Measurements from ENCODE around the gene C1QTNF6. TPM values are rescaled to one million over a fixed set of nuclear protein-coding genes. Genes with fewer than 3 reads are reported as not detected.

C1QTNF6 gene
- polyA plus RNA-seq, 1 donor: 18.6 TPM

- Histone ChIP-seq H3K4me3 (ENCODE audit: low read length) (no peak overlapping the region), H3K27ac (ENCODE audit: low read length) (no peak overlapping the region), H3K4me1 (ENCODE audit: control insufficient read depth, insufficient read depth, low read length) (peaks cover 18% of the 10 kb centered on the region), H3K9me3 (ENCODE audit: control insufficient read depth, low read depth, low read length) (no peaks in the 10 kb centered on the region), H3K27me3 (ENCODE audit: control insufficient read depth, insufficient read depth, low read length) (no peaks in the 10 kb centered on the region), H3K36me3 (ENCODE audit: control insufficient read depth, insufficient read depth, low read length) (no peaks in the 10 kb centered on the region)
- 100% methylated on average over 1 of the region's 17 CpGs for WGBS (ENCODE audit: insufficient coverage, low lambda C conversion rate)
- no peak for DNase-seq
Observed at GRCh38 chr22:37167176-37167980, 20.7 kb downstream of the C1QTNF6 start.

GRCh38 chr22:37166675-37167066, 21.4 kb downstream of the C1QTNF6 start:
- no peaks in the 10 kb centered on the region for H3K27me3 ChIP-seq (ENCODE audit: control insufficient read depth, insufficient read depth, low read length)
- WGBS (ENCODE audit: insufficient coverage, low lambda C conversion rate): no CpG with 5 or more reads among the region's 13 CpGs
- DNase-seq: peak; percentile 78
- H3K36me3 ChIP-seq (ENCODE audit: control insufficient read depth, insufficient read depth, low read length): no peaks in the 10 kb centered on the region
- no peaks in the 10 kb centered on the region for H3K9me3 ChIP-seq (ENCODE audit: control insufficient read depth, low read depth, low read length)
- H3K4me1 ChIP-seq (ENCODE audit: control insufficient read depth, insufficient read depth, low read length): peaks cover 22% of the 10 kb centered on the region
- no peak overlapping the region for H3K4me3 ChIP-seq (ENCODE audit: low read length)
- H3K27ac ChIP-seq (ENCODE audit: low read length): no peak overlapping the region

- H3K9me3 ChIP-seq (ENCODE audit: control insufficient read depth, low read depth, low read length): no peaks in the 10 kb centered on the region
- peaks cover 22% of the 10 kb centered on the region for H3K4me1 ChIP-seq (ENCODE audit: control insufficient read depth, insufficient read depth, low read length)
- no peak overlapping the region for H3K27ac ChIP-seq (ENCODE audit: low read length)
- DNase-seq: no peak
- WGBS (ENCODE audit: insufficient coverage, low lambda C conversion rate): no CpG with 5 or more reads among the region's 25 CpGs
- no peaks in the 10 kb centered on the region for H3K36me3 ChIP-seq (ENCODE audit: control insufficient read depth, insufficient read depth, low read length)
- no peak overlapping the region for H3K4me3 ChIP-seq (ENCODE audit: low read length)
- H3K27me3 ChIP-seq (ENCODE audit: control insufficient read depth, insufficient read depth, low read length): no peaks in the 10 kb centered on the region
Observed at GRCh38 chr22:37165940-37166674, 21.9 kb downstream of the C1QTNF6 start.

GRCh38 chr22:37165066-37165465, 23.0 kb downstream of the C1QTNF6 start:
- no peak overlapping the region for H3K4me3 ChIP-seq (ENCODE audit: low read length)
- H3K27ac ChIP-seq (ENCODE audit: low read length): no peak overlapping the region
- no CpG with 5 or more reads among the region's 9 CpGs for WGBS (ENCODE audit: insufficient coverage, low lambda C conversion rate)
- H3K27me3 ChIP-seq (ENCODE audit: control insufficient read depth, insufficient read depth, low read length): no peaks in the 10 kb centered on the region
- no peak for DNase-seq
- H3K4me1 ChIP-seq (ENCODE audit: control insufficient read depth, insufficient read depth, low read length): peaks cover 22% of the 10 kb centered on the region
- H3K36me3 ChIP-seq (ENCODE audit: control insufficient read depth, insufficient read depth, low read length): no peaks in the 10 kb centered on the region
- no peaks in the 10 kb centered on the region for H3K9me3 ChIP-seq (ENCODE audit: control insufficient read depth, low read depth, low read length)

GRCh38 chr22:37164505-37164887, 23.6 kb downstream of the C1QTNF6 start:
- no CpG with 5 or more reads among the region's 5 CpGs for WGBS (ENCODE audit: insufficient coverage, low lambda C conversion rate)

GRCh38 chr22:37163575-37164504, 24.2 kb downstream of the C1QTNF6 start:
- Histone ChIP-seq H3K27ac (ENCODE audit: low read length) (no peak overlapping the region), H3K4me1 (ENCODE audit: control insufficient read depth, insufficient read depth, low read length) (peaks cover 22% of the 10 kb centered on the region), H3K36me3 (ENCODE audit: control insufficient read depth, insufficient read depth, low read length) (no peaks in the 10 kb centered on the region), H3K27me3 (ENCODE audit: control insufficient read depth, insufficient read depth, low read length) (no peaks in the 10 kb centered on the region), H3K9me3 (ENCODE audit: control insufficient read depth, low read depth, low read length) (no peaks in the 10 kb centered on the region), H3K4me3 (ENCODE audit: low read length) (no peak overlapping the region)
- no peak for DNase-seq
- 60% methylated on average over 2 of the region's 22 CpGs for WGBS (ENCODE audit: insufficient coverage, low lambda C conversion rate)

More at GRCh38 chr22:37164505-37164887, 23.6 kb downstream of the C1QTNF6 start:
- Histone ChIP-seq H3K27ac (ENCODE audit: low read length) (no peak overlapping the region), H3K9me3 (ENCODE audit: control insufficient read depth, low read depth, low read length) (no peaks in the 10 kb centered on the region), H3K4me1 (ENCODE audit: control insufficient read depth, insufficient read depth, low read length) (peaks cover 22% of the 10 kb centered on the region), H3K4me3 (ENCODE audit: low read length) (no peak overlapping the region), H3K36me3 (ENCODE audit: control insufficient read depth, insufficient read depth, low read length) (no peaks in the 10 kb centered on the region), H3K27me3 (ENCODE audit: control insufficient read depth, insufficient read depth, low read length) (no peaks in the 10 kb centered on the region)
- no peak for DNase-seq

GRCh38 chr22:37163096-37163489, 25.0 kb downstream of the C1QTNF6 start:
- no peak for DNase-seq
- Histone ChIP-seq H3K36me3 (ENCODE audit: control insufficient read depth, insufficient read depth, low read length) (no peaks in the 10 kb centered on the region), H3K27me3 (ENCODE audit: control insufficient read depth, insufficient read depth, low read length) (no peaks in the 10 kb centered on the region), H3K27ac (ENCODE audit: low read length) (no peak overlapping the region), H3K4me3 (ENCODE audit: low read length) (no peak overlapping the region), H3K9me3 (ENCODE audit: control insufficient read depth, low read depth, low read length) (no peaks in the 10 kb centered on the region), H3K4me1 (ENCODE audit: control insufficient read depth, insufficient read depth, low read length) (peaks cover 17% of the 10 kb centered on the region)
- WGBS (ENCODE audit: insufficient coverage, low lambda C conversion rate): no CpG with 5 or more reads among the region's 5 CpGs

GRCh38 chr22:37162221-37163095, 25.6 kb downstream of the C1QTNF6 start:
- Histone ChIP-seq H3K27ac (ENCODE audit: low read length) (no peak overlapping the region), H3K4me1 (ENCODE audit: control insufficient read depth, insufficient read depth, low read length) (peaks cover 13% of the 10 kb centered on the region), H3K9me3 (ENCODE audit: control insufficient read depth, low read depth, low read length) (no peaks in the 10 kb centered on the region), H3K36me3 (ENCODE audit: control insufficient read depth, insufficient read depth, low read length) (no peaks in the 10 kb centered on the region), H3K4me3 (ENCODE audit: low read length) (no peak overlapping the region), H3K27me3 (ENCODE audit: control insufficient read depth, insufficient read depth, low read length) (no peaks in the 10 kb centered on the region)
- DNase-seq: peak in 1 of 2 donors; percentile 55
- WGBS (ENCODE audit: insufficient coverage, low lambda C conversion rate): no CpG with 5 or more reads among the region's 11 CpGs

GRCh38 chr22:37161443-37161842, 26.6 kb downstream of the C1QTNF6 start:
- Histone ChIP-seq H3K9me3 (ENCODE audit: control insufficient read depth, low read depth, low read length) (no peaks in the 10 kb centered on the region), H3K36me3 (ENCODE audit: control insufficient read depth, insufficient read depth, low read length) (no peaks in the 10 kb centered on the region), H3K4me3 (ENCODE audit: low read length) (no peak overlapping the region), H3K4me1 (ENCODE audit: control insufficient read depth, insufficient read depth, low read length) (peaks cover 4% of the 10 kb centered on the region), H3K27me3 (ENCODE audit: control insufficient read depth, insufficient read depth, low read length) (no peaks in the 10 kb centered on the region), H3K27ac (ENCODE audit: low read length) (no peak overlapping the region)
- no CpG with 5 or more reads among the region's 2 CpGs for WGBS (ENCODE audit: insufficient coverage, low lambda C conversion rate)
- DNase-seq: no peak

Measured in large intestine (tissue), 3 donors.